ENCODE results near the gene OGDHL. TPM values are rescaled to one million over a fixed set of nuclear protein-coding genes. Genes with fewer than 3 reads are reported as not detected.
"Not testable (repeated sequence)": the region's sequence is repeated elsewhere in the genome, so short reads cannot be mapped to it uniquely, and the experiment has no call there.

Gene OGDHL
- total RNA-seq, 2 donors from 2014 or later, result 0.67 to 0.99 TPM

DNA sequence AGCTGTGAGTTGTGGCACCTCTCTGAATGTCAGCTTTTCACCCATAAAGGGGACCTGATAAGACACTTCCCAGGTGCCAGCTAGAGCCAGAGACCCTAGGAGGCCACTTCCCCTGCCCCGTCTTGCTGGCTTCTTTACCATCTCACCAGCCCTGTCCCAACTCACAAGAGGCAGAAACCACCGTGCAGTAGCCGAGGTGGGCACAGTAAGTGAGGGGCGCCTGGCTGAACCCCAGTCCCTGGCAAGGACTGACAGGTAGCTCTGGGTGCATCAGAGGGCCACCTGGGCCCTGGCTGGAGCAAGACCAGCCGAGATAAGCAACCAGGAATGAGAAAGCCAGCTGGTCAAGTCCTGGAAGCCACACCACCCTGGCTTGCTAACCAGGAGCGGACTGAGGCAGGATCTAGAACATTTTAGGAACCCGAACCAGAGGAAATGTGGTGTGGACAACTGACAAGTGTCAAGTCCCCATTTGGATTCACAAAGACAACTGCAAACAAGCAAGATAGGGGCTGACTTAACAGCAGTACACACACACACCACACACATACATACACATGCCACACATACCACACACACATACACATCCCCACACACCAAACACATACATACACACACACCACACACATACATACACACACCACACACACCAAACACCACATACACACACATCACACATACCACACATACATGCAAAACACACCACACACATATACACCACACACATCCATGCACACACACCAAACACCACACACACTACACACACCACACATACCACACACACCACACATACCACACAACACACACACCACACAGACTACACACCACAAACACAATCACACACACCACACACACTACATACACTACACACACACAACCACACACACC lies 20.8 kb downstream of the OGDHL start:
- no peak for ATAC-seq (replicated peaks in 1 of 2)
- no peaks in the 10 kb centered on the region for H3K27me3 Mint-ChIP-seq (ENCODE audit: low read depth)
- no peak overlapping the region for H3K27ac Mint-ChIP-seq
- no peak for DNase-seq
- no peaks in the 10 kb centered on the region for H3K36me3 Mint-ChIP-seq (ENCODE audit: insufficient read depth in 2 of 2)
- peaks cover 5 to 8% of the 10 kb centered on the region in 2 donors for H3K9me3 Mint-ChIP-seq
- no peak overlapping the region for H3K4me3 Mint-ChIP-seq
- no peaks in the 10 kb centered on the region for H3K4me1 Mint-ChIP-seq (ENCODE audit: low read depth)

- peaks cover 5 to 8% of the 10 kb centered on the region in 2 donors for H3K9me3 Mint-ChIP-seq
- no peaks in the 10 kb centered on the region for H3K27me3 Mint-ChIP-seq (ENCODE audit: low read depth)
- DNase-seq, result no peak
- H3K4me3 Mint-ChIP-seq, result no peak overlapping the region
- H3K4me1 Mint-ChIP-seq (ENCODE audit: low read depth), result no peaks in the 10 kb centered on the region
- H3K27ac Mint-ChIP-seq, result no peak overlapping the region
- ATAC-seq (replicated peaks in 1 of 2), result no peak
- no peaks in the 10 kb centered on the region for H3K36me3 Mint-ChIP-seq (ENCODE audit: insufficient read depth in 2 of 2)
Measured at GRCh38 chr10:49740346-49741107, 21.6 kb downstream of the OGDHL start.

GRCh38 chr10:49739426-49739825 lies 22.7 kb downstream of the OGDHL start:
- Mint-ChIP-seq H3K9me3 (peaks cover 5 to 8% of the 10 kb centered on the region in 2 donors), H3K4me3 (no peak overlapping the region), H3K36me3 (ENCODE audit: insufficient read depth in 2 of 2) (no peaks in the 10 kb centered on the region), H3K27ac (no peak overlapping the region), H3K4me1 (ENCODE audit: low read depth) (no peaks in the 10 kb centered on the region), H3K27me3 (ENCODE audit: low read depth) (no peaks in the 10 kb centered on the region)
- ATAC-seq (replicated peaks in 1 of 2) (no peak), DNase-seq (no peak)

GRCh38 chr10:49738616-49739360 lies 23.3 kb downstream of the OGDHL start:
- DNase-seq, result no peak
- no peaks in the 10 kb centered on the region for H3K36me3 Mint-ChIP-seq (ENCODE audit: insufficient read depth in 2 of 2)
- H3K4me3 Mint-ChIP-seq, result no peak overlapping the region
- no peaks in the 10 kb centered on the region for H3K27me3 Mint-ChIP-seq (ENCODE audit: low read depth)
- no peak overlapping the region for H3K27ac Mint-ChIP-seq
- ATAC-seq (replicated peaks in 1 of 2), result no peak
- no peaks in the 10 kb centered on the region for H3K4me1 Mint-ChIP-seq (ENCODE audit: low read depth)
- peaks cover 5 to 8% of the 10 kb centered on the region in 2 donors for H3K9me3 Mint-ChIP-seq

DNA sequence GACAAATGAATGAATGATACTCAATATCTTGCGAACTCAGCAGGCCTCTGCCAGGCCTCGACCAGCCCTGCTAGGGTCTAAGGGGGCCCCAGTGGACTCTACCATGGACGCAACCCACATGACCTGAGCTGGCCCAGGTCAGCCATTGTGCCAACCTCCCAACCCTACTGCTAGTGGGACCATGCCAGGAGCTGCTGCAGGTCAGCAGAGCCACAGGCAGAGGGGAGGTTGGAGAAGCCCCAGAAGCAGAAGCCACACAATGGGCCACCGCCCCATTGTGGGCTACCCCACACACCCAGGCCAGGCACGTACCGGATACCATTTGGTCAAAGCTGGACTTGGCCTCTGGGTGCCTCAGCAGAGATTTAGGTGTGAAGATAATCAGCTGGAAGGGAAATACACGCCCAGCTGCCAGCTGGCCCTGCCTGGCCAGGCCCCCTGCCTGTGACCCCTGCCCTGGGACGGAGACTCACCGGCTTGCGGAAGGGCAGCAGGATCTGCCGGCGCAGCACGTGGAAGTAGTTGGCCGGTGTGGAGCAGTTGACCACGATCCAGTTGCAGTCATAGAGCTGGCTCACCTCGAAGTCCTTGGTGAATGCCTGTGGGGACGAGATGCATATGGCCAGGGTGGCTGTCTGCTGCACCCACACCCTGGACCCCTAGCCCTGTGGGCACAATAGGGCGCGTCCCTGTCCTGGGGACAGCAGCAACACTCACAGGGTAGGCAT lies 24.5 kb downstream of the OGDHL start:
- Mint-ChIP-seq H3K27me3 (ENCODE audit: low read depth) (no peaks in the 10 kb centered on the region), H3K4me1 (ENCODE audit: low read depth) (no peaks in the 10 kb centered on the region), H3K4me3 (no peak overlapping the region), H3K27ac (no peak overlapping the region), H3K9me3 (peaks cover 5 to 8% of the 10 kb centered on the region in 2 donors), H3K36me3 (ENCODE audit: insufficient read depth in 2 of 2) (no peaks in the 10 kb centered on the region)
- DNase-seq (no peak), ATAC-seq (replicated peaks in 1 of 2) (no peak)

GRCh38 chr10:49736564-49737113 lies 25.5 kb downstream of the OGDHL start:
- Mint-ChIP-seq H3K4me3 (no peak overlapping the region), H3K9me3 (peaks cover under 1% of the 10 kb centered on the region in 2 donors), H3K4me1 (ENCODE audit: low read depth) (no peaks in the 10 kb centered on the region), H3K36me3 (ENCODE audit: insufficient read depth in 2 of 2) (no peaks in the 10 kb centered on the region), H3K27me3 (ENCODE audit: low read depth) (no peaks in the 10 kb centered on the region), H3K27ac (no peak overlapping the region)
- no peak for ATAC-seq (replicated peaks in 1 of 2)
- no peak for DNase-seq

DNA sequence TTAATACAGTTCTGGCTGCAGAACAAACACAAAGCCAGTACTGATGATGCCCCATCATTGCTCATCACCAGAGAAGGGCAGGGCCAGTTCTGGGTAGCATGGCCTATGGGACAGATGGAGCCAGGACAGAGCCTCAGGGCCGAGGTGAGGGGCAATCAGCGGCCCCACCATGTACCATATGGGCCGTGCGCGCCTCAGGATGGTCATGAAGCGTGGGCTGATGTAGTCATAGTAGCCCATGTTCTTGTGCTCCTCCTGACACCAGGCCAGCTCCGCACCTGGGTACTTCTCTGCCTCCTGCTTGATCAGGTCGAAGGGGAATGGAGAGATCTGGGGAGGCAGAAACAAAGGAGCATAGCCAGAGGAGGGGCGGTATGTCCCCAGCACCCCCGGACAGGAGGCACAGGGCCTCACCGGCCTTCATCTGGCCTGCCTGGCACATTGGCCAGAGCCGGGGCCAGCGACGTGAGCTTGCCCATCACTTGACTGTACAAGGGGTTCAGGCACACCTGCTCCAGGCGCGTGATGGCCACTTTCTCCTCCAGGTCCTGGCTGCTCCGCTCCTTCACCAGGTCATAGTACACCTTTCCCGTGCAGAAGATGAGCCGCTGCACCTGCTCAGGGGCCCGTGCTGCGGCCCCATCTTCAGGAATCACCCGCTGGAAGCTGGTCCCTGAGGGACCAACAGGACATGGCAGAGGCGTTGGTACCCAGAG lies 26.1 kb downstream of the OGDHL start:
- Mint-ChIP-seq H3K4me1 (ENCODE audit: low read depth) (no peaks in the 10 kb centered on the region), H3K27ac (no peak overlapping the region), H3K36me3 (ENCODE audit: insufficient read depth in 2 of 2) (no peaks in the 10 kb centered on the region), H3K4me3 (no peak overlapping the region), H3K9me3 (no peaks in the 10 kb centered on the region), H3K27me3 (ENCODE audit: low read depth) (no peaks in the 10 kb centered on the region)
- ATAC-seq (replicated peaks in 1 of 2) (no peak), DNase-seq (no peak)

GRCh38 chr10:49735161-49735560 lies 27.0 kb downstream of the OGDHL start:
- H3K27me3 Mint-ChIP-seq (ENCODE audit: low read depth), result no peaks in the 10 kb centered on the region
- no peaks in the 10 kb centered on the region for H3K36me3 Mint-ChIP-seq (ENCODE audit: insufficient read depth in 2 of 2)
- DNase-seq, result no peak
- no peaks in the 10 kb centered on the region for H3K9me3 Mint-ChIP-seq
- ATAC-seq (replicated peaks in 1 of 2), result no peak
- no peaks in the 10 kb centered on the region for H3K4me1 Mint-ChIP-seq (ENCODE audit: low read depth)
- H3K27ac Mint-ChIP-seq, result no peak overlapping the region
- no peak overlapping the region for H3K4me3 Mint-ChIP-seq

DNA sequence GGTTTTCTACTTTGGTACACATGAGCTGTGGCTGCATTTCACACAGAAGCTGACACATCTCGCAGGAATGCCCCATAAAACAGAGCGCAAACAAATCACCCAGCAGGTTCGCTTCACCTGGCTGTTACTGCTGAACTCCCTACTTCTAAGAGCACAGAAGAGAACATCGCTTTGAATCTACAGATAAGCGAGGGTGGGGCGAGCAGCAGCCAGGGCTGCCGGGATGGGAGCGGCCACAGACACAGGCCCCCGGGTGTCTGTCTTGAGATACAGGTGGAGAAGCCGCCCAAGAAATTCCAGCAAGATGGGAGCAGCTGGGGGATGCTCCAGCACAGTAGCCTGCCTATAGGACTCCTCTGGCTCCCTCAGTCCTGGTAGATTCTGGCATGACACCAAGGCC lies 27.4 kb downstream of the OGDHL start:
- no peak for DNase-seq
- Mint-ChIP-seq H3K27me3 (ENCODE audit: low read depth) (no peaks in the 10 kb centered on the region), H3K9me3 (no peaks in the 10 kb centered on the region), H3K27ac (no peak overlapping the region), H3K4me3 (no peak overlapping the region), H3K4me1 (ENCODE audit: low read depth) (no peaks in the 10 kb centered on the region), H3K36me3 (ENCODE audit: insufficient read depth in 2 of 2) (no peaks in the 10 kb centered on the region)
- no peak for ATAC-seq (replicated peaks in 1 of 2)

DNA sequence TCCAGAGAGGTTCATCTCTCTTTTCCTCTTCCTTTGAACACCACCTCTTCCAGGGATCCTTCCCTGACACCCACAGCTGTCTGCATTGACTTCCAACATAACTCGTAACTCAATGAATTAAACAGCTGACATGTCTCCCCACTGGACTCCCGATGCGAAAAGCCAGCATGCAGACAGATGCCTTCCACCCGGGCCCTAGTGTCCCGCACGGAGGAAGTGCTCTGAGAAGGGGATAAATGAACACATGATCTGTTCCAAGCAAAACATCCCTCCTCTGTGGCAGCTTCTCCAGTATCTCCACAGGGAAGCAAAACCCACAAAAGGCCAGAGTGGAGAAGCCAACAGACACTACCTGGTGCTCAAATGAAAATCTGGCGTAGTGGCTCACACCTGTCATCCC lies 28.3 kb downstream of the OGDHL start:
- no peaks in the 10 kb centered on the region for H3K27me3 Mint-ChIP-seq (ENCODE audit: low read depth)
- DNase-seq (no peak), ATAC-seq (replicated peaks in 1 of 2) (no peak)

DNA sequence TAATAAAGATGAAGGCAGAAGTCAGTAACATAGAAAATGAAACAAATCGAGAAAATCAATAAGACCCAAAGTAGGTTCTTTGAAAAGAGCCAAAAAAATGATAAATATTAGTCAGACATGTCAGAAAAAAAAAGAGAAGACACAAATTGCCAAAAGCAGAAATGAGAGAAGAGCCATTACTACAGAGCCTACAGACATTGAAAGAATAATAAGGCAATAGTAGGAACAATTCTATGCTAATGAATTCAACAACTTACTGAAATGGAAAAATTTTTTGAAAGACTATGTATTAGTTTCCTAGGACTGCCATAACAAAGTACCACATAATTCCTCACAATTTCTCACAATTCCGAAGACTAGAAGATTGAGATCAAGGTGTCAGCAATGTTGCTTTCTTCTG lies 35.5 kb downstream of the OGDHL start:
- no peaks in the 10 kb centered on the region for H3K27me3 Mint-ChIP-seq (ENCODE audit: low read depth)
- peaks cover 2 to 6% of the 10 kb centered on the region in 2 donors for H3K36me3 Mint-ChIP-seq (ENCODE audit: insufficient read depth in 2 of 2)
- DNase-seq (no peak), ATAC-seq (replicated peaks in 1 of 2) (no peak)
- no peaks in the 10 kb centered on the region for H3K4me1 Mint-ChIP-seq (ENCODE audit: low read depth)
- peaks cover 4 to 9% of the 10 kb centered on the region in 2 donors for H3K9me3 Mint-ChIP-seq
- H3K4me3 Mint-ChIP-seq, result no peak overlapping the region
- no peak overlapping the region for H3K27ac Mint-ChIP-seq

More for the DNA sequence above, 28.3 kb downstream of the OGDHL start:
- Mint-ChIP-seq H3K9me3 (no peaks in the 10 kb centered on the region), H3K4me3 (no peak overlapping the region), H3K27ac (no peak overlapping the region), H3K36me3 (ENCODE audit: insufficient read depth in 2 of 2) (no peaks in the 10 kb centered on the region), H3K4me1 (ENCODE audit: low read depth) (no peaks in the 10 kb centered on the region)

- H3K4me3 Mint-ChIP-seq; ATAC-seq (replicated peaks in 1 of 2); H3K36me3 Mint-ChIP-seq (ENCODE audit: insufficient read depth in 2 of 2); DNase-seq; H3K9me3 Mint-ChIP-seq; H3K4me1 Mint-ChIP-seq (ENCODE audit: low read depth); H3K27me3 Mint-ChIP-seq (ENCODE audit: low read depth); H3K27ac Mint-ChIP-seq: not testable (repeated sequence)
Measured at GRCh38 chr10:49715157-49715556, 47.0 kb downstream of the OGDHL start.
